Kasumi-1 (cell line): ENCODE data around the gene CDC73.

Experiments
- DNase-seq, 2 experiments: peaks; one replicate each; lab custom pipeline; 2025; lab: John Stamatoyannopoulos, UW

CDC73 gene

GRCh38 chr1:193121616-193122593 lies at the start of gene CDC73:
CDC73 (plus strand) TSS chr1:193122031; CDS start chr1:193122201, 170 bp downstream.
- DNase-seq: peak; percentile 94 to 95

DNA sequence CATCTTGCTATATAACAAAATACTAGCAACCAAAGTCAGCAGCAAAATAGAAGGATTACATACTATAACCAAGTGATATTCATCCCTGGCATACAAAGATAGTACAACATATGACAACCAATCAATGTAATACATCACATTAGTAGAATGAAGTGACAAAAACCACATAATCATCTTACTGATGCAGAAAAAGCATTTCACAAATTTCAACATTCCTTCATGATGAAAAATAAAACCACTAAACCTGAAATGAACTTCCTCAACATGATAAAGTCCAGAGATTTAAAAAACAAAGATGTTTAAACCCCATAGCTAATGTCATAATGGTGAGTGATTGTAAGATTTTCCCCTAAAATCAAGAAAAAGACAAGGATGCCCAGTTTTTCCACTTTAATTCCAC lies 43.8 kb upstream of the CDC73 start:
- no peak for DNase-seq

DNA sequence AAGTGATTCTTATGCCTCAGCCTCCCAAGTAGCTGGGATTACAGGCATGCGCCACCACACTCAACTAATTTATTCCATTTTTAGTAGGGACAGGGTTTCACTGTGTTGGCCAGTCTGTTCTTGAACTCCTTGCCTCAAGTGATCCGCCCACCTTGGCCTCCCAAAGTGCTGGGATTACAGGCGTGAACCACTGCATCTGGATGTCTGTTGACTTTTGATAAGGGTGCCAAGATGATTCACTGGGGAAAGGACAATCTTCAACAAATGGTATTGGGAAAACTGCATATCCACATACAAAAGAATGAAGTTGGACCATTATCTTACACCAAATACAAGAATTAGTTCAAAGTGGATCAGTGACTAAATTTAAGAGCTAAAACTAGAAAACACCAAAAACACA lies 42.6 kb upstream of the CDC73 start:
- DNase-seq: no peak

DNA sequence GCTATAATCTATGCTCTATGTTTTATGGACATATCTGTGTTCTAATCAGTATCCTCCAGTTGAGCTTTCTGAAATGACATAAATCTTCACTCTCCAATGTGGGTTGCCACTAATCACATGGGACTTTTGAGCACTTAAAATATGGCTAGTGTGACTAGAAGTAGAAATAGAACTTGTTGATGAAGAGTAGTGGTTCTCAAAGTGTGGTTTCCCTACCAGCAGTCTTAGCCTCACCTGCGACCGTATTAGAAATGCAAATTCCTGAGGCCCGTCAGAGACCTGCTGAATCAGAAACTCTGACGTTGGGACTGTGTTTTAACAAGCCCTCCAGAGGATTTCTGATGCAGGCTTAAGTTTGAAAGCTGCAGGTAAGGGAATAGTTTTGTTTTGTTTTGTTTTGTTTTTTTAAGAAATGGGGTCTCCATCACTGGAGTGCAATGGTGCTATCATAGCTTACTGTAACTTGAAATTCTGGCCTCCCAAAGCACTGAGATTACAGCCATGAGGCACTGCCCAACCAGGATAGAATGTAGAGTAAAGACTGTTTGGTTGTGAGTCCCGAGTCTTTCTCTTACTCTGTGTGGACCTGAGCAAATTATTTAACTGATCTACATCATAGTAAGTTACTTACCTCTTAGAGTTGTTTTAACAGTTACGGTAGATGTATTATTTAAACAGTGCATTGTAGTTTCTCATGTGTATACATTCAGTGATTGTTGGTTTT lies 38.3 kb upstream of the CDC73 start:
- no peak for DNase-seq

DNA sequence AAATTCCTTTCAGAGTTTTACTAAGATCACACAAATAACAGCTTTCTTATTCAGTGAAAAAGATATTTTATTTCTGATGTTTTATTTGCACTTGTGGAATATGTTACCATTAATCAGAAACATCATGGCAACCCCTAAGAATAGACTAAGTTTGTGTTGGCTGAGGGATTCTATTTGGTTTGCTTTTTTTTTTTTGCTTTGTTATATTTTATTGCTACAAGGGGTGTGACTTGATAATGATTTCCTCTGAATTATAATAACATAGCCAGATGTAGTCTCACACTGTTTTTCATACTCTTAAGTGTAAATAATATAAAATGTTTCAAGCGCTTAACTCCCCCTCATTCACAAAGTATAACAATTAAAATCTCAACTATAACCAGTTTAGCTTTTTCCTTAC lies 36.6 kb upstream of the CDC73 start:
- no peak for DNase-seq

GRCh38 chr1:193086342-193086741 lies 35.5 kb upstream of the CDC73 start:
- DNase-seq: no peak

- no peak for DNase-seq
These were observed 33.9 kb upstream of the CDC73 start for GRCh38 chr1:193087893-193088292.

DNA sequence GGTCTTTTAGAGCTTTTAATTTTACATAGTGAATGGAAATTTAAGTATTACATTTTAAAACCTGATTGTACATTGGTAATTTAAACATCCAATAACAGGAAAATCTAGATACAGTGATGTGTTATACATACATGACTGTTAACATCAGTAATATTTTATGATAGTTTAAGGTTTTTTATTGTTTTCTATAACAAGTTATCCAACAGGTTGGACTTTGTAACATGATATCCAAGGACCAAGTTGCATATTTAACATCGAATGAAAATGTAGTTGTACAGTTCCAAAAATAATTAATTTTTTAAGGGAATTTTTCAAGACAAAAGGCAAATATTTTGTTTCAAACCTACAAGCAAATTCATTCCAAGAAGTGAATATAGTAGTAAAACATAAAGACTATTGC lies 31.0 kb upstream of the CDC73 start:
- no peak for DNase-seq

DNA sequence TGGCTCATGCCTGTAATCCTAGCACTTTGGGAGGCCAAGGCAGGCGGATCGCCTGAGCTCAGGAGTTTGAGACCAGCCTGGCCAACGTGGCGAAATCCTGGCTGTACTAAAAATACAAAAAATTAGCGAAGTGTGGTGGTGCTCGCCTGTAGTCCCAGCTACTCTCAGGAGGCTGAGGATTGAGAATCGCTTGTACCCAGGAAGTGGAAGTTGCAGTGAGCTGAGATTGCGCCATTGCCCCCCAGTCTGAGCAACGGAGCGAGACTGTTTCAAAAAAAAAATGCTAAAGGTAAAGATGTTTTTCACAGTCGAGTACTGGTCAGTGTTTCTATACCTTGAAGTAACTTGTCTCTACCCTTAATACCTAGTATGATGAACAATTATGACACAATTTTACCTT lies 27.7 kb upstream of the CDC73 start:
- DNase-seq: no peak

DNA sequence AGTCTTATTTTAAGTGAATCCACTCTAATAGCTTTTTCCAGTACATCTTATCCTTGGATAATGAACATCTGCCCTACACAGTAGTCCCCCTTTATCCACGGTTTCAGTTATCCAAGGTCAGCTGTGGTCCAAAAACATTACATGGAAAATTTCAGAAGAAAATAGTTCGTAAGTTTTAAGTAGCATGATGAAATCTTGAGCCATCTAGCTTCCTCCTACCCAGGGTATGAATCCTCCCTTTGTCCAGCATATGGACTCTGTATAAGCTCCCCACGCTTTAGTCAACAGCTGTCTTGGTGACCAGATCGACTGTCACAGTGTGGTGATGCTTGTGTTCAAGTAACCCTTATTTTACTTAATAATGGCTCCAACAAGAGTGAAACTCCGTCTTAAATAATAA lies 19.2 kb upstream of the CDC73 start:
- no peak for DNase-seq

DNA sequence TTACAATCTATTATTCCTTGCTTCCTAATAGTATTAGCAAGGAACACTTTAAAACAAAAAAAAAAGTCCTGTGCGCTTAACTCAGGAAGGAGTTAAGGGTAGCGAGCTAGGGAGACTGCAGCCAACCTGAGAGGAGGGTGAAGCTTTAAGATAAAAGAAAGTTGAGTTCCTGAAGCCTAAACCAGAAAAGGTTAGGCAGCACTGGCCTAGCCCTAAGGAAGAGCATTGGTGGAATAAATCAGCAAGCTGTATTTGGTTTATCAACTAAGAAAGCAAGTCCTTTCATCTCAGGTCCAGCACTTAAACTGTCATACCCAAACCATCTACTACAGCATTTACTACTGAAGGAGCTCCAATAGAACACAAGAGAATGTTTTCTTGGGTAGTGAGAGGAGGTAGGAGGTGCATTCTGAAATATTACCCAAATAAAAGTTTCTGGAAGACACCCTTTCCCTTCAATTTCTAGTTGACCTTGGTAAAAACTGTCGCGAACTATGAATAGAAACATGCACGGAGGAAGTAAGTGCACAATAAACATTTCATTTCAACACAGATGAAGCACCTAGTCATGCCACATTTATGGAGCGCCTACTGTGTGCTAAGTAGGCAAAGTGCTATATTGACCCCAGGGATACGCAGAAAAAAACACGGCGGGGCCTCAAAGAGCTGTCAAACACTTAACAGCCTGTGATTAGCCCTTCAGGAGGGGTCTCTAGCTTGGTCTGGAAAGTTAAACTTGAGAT lies 17.9 kb upstream of the CDC73 start:
- DNase-seq: peak in 1 of 2 experiments; percentile 16

GRCh38 chr1:193104502-193104906 lies 17.3 kb upstream of the CDC73 start:
- peak; percentile 42 to 53 for DNase-seq

GRCh38 chr1:193104907-193105820 lies 16.7 kb upstream of the CDC73 start, which contains the start of gene GLRX2:
GLRX2 (minus strand) TSS chr1:193105414; CDS start chr1:193105382, 32 bp downstream.
- DNase-seq: peak; percentile 79 to 80

- DNase-seq: no peak
These were observed 16.0 kb upstream of the CDC73 start for GRCh38 chr1:193105821-193106177.

GRCh38 chr1:193108471-193108870 lies 13.4 kb upstream of the CDC73 start:
- DNase-seq: no peak

DNA sequence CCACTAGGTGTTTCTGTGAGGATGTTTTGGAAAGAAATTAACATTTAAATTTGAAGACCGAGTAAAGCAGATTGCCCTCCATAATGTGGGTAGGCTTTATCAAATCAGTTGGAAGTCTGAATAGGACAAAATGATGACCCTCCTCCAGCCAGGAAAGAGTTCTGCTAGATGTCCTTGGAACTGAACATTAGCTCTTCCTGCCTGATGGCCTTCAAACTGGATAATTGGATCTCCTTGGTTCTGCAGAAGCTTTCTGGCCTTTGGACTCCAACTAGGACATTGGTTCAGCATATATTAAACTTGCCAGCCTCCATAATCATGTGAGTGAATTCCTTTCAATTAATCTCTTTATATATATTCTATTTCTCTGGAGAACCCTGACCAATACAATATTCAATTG lies 12.2 kb upstream of the CDC73 start:
- DNase-seq: no peak

GRCh38 chr1:193110246-193110645 lies 11.6 kb upstream of the CDC73 start:
- DNase-seq: no peak

GRCh38 chr1:193110864-193111263 lies 11.0 kb upstream of the CDC73 start:
- no peak for DNase-seq

DNA sequence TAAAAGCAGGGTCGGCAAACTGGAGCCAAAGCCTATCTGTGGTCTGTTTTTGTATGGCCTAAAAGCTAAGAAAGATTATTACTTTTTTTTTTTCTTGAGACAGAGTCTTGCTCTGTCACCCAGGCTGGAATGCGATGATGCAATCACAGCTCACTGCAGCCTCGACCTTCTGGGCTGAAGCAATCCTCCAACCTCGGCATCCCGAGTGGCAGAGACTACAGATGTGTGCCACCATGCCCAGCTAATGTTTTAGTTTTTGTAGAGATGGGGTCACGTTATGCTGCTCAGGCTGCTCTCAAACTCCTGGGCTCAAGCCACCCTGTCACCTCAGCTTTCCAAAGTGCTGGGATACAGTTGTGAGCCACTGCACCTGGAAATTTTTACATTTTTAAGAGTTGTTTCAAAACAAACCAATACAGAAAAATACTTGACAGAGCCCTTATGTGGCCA lies 10.2 kb upstream of the CDC73 start:
- DNase-seq: peak in 1 of 2 experiments; percentile 3

DNA sequence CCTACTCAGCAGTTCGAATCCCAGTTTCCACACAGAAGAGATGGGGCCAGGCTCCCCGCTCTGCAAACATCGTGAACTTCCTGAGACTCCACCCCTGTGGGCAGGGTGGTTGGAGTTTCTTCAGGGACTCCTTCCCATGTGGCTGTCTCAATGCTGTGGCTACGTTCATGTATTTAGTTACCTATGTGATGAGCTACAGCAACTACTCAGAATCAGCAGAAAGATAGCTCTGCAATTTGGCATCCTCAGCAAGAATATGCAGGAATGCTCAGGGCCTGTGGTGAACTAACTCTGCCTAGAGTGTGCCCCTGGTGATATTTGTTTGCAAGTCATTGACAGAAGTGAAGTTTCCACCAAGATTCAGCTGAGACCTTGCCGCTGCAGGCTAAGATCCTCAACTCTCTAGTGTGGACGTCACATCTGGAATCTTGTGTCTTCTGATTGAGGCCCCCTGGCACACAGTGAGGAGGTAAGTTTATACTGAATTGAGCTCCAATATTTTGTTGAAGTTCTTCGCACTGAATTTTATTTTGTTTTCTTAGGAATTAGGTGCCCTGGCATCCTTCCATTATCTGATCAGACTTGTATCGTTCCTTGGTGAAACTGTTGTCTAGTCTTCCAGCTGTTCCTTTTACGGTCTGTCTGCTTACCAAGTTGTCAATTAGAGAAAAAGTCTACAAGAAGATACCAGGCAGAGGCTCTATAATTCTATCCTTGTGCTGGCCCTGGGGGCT lies 8.4 kb upstream of the CDC73 start:
- DNase-seq: no peak

GRCh38 chr1:193113992-193114332 lies 7.9 kb upstream of the CDC73 start:
- DNase-seq: no peak
